ENCODE measurements around the gene NYNRIN. TPM values are rescaled to one million over a fixed set of nuclear protein-coding genes. Genes with fewer than 3 reads are reported as not detected.
A peak's percentile ranks its signal among the peaks of the same experiment; 100 is the strongest.

NYNRIN gene
- total RNA-seq, 2 donors from 2014 or later, result 13.0 to 26.7 TPM

GRCh38 chr14:24363401-24363800 lies 35.4 kb upstream of the NYNRIN start:
- Histone ChIP-seq H3K27me3 (no peaks in the 10 kb centered on the region), H3K9me3 (no peaks in the 10 kb centered on the region), H3K4me3 (no peak overlapping the region), H3K4me1 (peaks cover 9% of the 10 kb centered on the region), H3K9ac (ENCODE audit: low read depth in 2 of 2, low read length in 2 of 2) (no peak overlapping the region), H3K27ac (no peak overlapping the region), H3K36me3 (no peaks in the 10 kb centered on the region)
- no peak for DNase-seq
- intact Hi-C loops (cut with DNase I), result no loop called here
- TF ChIP-seq CTCF (IDR thresholded peaks at IDR 0.05), result no peak

DNA sequence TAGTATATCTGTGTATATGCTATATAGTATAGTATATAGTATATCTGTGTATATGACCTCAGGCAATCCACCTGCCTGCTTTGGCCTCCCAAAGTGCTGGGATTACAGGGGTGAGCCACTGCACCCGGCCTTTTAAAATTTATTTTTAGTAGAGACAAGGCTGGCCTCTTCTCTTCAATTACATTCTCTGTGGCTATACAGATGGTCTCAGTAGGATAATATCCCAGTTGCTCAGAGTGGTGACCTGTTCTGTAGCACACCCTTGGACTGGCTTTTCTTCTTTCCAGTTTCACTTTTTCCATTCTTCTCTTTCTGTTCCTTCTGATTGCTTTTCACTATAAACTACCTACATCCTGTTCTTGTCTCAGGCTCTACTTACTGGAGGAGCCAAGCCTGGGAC lies 34.0 kb upstream of the NYNRIN start:
- no peak overlapping the region for H3K27ac ChIP-seq
- TF ChIP-seq CTCF (IDR thresholded peaks at IDR 0.05), result no peak
- no peaks in the 10 kb centered on the region for H3K27me3 ChIP-seq
- H3K9ac ChIP-seq (ENCODE audit: low read depth in 2 of 2, low read length in 2 of 2), result peak overlapping the region in 1 of 2 donors; percentile 1
- intact Hi-C loops (cut with DNase I), result loop anchor here (5.0 kb wide), 1 partner anchor 33 kb away; no protein-coding TSS in a partner anchor
- no peaks in the 10 kb centered on the region for H3K36me3 ChIP-seq
- H3K4me3 ChIP-seq, result no peak overlapping the region
- H3K9me3 ChIP-seq, result no peaks in the 10 kb centered on the region
- peaks cover 9% of the 10 kb centered on the region for H3K4me1 ChIP-seq
- no peak for DNase-seq

DNA sequence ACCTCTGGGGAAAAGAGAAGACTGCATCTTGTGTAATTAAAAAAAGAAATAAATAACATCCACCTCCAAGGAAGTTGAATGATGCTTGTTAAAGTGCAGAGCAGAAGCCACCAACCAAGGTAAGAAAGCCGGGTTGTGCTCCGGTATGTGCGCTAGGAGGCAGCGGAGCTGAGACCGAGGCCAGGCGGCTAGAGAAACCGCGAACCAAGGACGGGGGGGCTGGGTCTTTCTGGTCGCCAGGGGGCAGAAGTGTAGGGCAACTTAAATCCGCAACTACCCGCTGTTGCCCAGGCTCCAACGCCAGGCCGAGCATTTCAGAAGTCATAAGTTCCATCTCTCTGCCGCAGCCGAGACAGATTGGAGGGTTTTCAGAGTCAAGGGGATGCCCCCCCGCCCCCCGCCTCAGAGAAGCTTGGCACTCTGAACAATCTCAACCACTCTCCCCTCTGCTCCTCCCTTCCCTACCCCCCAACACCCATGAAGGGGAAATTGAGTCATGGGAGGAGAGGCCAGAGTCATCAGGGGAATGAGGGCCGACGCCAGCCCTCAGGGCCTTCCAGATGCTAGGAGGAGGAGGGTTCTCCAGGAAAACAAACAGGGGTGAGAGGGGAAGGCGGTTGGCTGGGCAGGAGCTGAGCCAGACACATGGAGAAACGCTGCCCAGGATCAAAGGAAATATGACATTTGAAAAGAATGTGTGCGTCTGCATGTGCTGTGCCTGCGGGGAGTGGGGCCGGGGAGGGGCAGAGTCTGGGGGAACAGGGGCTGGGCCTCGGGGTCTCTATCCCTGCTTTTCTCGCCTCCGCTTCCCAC lies 33.0 kb upstream of the NYNRIN start:
- Histone ChIP-seq H3K27ac (peak overlapping the region; percentile 72), H3K4me1 (peaks cover 9% of the 10 kb centered on the region), H3K9ac (ENCODE audit: low read depth in 2 of 2, low read length in 2 of 2) (peak overlapping the region; percentile 32 to 89), H3K9me3 (no peaks in the 10 kb centered on the region), H3K27me3 (no peaks in the 10 kb centered on the region), H3K4me3 (peak overlapping the region; percentile 42), H3K36me3 (no peaks in the 10 kb centered on the region)
- DNase-seq, result peak; percentile 85
- TF ChIP-seq CTCF (IDR thresholded peaks at IDR 0.05), result peak; percentile 80
- intact Hi-C loops (cut with DNase I), result loop anchor here (2.0 to 5.0 kb wide), 2 partner anchors 34 to 65 kb away; no protein-coding TSS in a partner anchor

- Histone ChIP-seq H3K9me3 (no peaks in the 10 kb centered on the region), H3K36me3 (no peaks in the 10 kb centered on the region), H3K4me1 (peaks cover 9% of the 10 kb centered on the region), H3K27ac (peak overlapping the region; percentile 72), H3K4me3 (peak overlapping the region; percentile 42), H3K27me3 (no peaks in the 10 kb centered on the region), H3K9ac (ENCODE audit: low read depth in 2 of 2, low read length in 2 of 2) (peak overlapping the region; percentile 32 to 89)
- DNase-seq, result no peak
- intact Hi-C loops (cut with DNase I), result loop anchor here (2.0 to 5.0 kb wide), 2 partner anchors 34 to 64 kb away; no protein-coding TSS in a partner anchor
- no peak for TF ChIP-seq CTCF (IDR thresholded peaks at IDR 0.05)
Measured at GRCh38 chr14:24366413-24366720, 32.4 kb upstream of the NYNRIN start.

DNA sequence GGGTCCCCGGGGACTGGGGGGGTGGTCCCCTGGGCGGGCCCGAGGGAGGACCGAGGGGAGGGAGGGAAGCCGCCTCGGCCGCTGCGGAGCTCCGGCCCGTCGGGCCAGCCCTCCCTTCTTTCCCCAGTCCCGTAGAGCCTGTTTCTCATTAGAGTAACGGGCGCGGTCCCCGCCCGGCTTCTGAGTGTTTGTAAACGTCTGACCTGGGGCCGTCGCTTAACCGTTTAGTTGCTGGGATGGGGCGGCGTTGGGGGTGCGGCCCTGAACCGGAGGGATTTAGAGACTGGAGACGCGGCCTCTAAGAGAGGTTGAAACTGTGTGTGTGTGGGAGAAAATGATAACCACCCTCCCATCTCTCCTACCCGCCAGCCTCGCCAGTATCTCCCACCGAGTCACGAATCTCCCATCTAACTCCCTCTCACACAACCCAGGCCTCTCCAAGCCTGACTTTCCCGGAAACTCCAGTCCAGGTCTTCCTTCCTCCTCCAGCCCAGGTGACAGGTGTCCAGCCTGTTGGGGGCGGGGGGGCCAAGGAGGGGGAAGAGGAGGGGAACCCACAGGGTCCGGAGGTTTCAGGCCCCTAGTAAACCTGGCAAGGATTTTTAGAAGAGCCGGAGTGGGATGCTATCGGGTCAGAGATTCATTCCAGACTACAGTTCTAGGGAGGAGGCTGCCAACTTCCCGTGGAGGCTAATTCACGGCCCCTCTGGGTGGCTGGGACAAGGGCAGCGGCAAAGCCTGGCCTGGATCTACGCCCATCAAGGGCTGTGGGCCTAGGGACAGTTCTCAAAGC lies 31.9 kb upstream of the NYNRIN start:
- Histone ChIP-seq H3K4me1 (peaks cover 9% of the 10 kb centered on the region), H3K27ac (peak overlapping the region; percentile 72), H3K36me3 (no peaks in the 10 kb centered on the region), H3K27me3 (no peaks in the 10 kb centered on the region), H3K9me3 (no peaks in the 10 kb centered on the region), H3K9ac (ENCODE audit: low read depth in 2 of 2, low read length in 2 of 2) (peak overlapping the region; percentile 32 to 89), H3K4me3 (peak overlapping the region; percentile 42)
- peak; percentile 97 for DNase-seq
- TF ChIP-seq CTCF (IDR thresholded peaks at IDR 0.05), result no peak
- intact Hi-C loops (cut with DNase I), result loop anchor here (2.0 to 5.0 kb wide), 2 partner anchors 35 to 64 kb away; no protein-coding TSS in a partner anchor
